Osteoblast (primary cell): ENCODE results near the gene ETFA. TPM values are rescaled to one million over a fixed set of nuclear protein-coding genes. Genes with fewer than 3 reads are reported as not detected.
A peak's percentile ranks its signal among the peaks of the same experiment; 100 is the strongest.

ENCODE experiments used
- DNase-seq: peaks from one replicate; pipeline ENCODE4 v3.0.0; 2011; ENCODE audit warnings: low spot score, mixed read lengths; ENCODE audit not compliant: insufficient read length; ENCODE audit errors: missing footprints
- H2AFZ ChIP-seq: 2 replicates; pipeline ENCODE4 v1.6.0; 2011; ENCODE audit warnings: mild to moderate bottlenecking, low read length
- H3K27ac ChIP-seq: 2 replicates; pipeline ENCODE4 v1.5.1; 2011; ENCODE audit warnings: mild to moderate bottlenecking, low read depth, low read length, moderate library complexity
- H3K27me3 ChIP-seq: 2 replicates; pipeline ENCODE4 v1.6.0; 2012; ENCODE audit warnings: mild to moderate bottlenecking, control low read depth, inconsistent platforms, low read length, moderate library complexity; ENCODE audit not compliant: insufficient read depth
- H3K36me3 ChIP-seq: 2 replicates; pipeline ENCODE4 v1.5.1; 2011; ENCODE audit warnings: mild to moderate bottlenecking, low read length, control low read depth, moderate library complexity; ENCODE audit not compliant: insufficient read depth
- H3K4me1 ChIP-seq: 2 replicates; pipeline ENCODE4 v1.5.1; 2011; ENCODE audit warnings: mild to moderate bottlenecking, low read length, control low read depth, moderate library complexity; ENCODE audit not compliant: insufficient read depth
- H3K4me2 ChIP-seq: 2 replicates; pipeline ENCODE4 v1.6.0; 2011; ENCODE audit warnings: mild to moderate bottlenecking, low read length; ENCODE audit not compliant: insufficient read depth
- H3K4me3 ChIP-seq: fragments of 200-600 bp; sonication (generic); 3 replicates; pipeline ENCODE4 v1.5.1; 2012; ENCODE audit warnings: mild to moderate bottlenecking, low read length, inconsistent platforms; ENCODE audit not compliant: insufficient read depth
- H3K79me2 ChIP-seq: 2 replicates; pipeline ENCODE4 v1.6.0; 2012; ENCODE audit warnings: mild to moderate bottlenecking, low read length, control low read depth, inconsistent platforms; ENCODE audit not compliant: insufficient read depth
- H3K9me3 ChIP-seq: 2 replicates; pipeline ENCODE4 v1.5.1; 2011; ENCODE audit warnings: low read depth, low read length, control low read depth
- H4K20me1 ChIP-seq: 2 replicates; pipeline ENCODE4 v1.6.0; 2012; ENCODE audit warnings: mild to moderate bottlenecking, low read length, control low read depth; ENCODE audit not compliant: insufficient read depth
- total RNA-seq: library from RNA; depleted of rRNA; stranded (reverse); fragments of >200 nt; gene quantifications from 2 replicates; pipeline ENCODE4 v1.2.3, GENCODE V29; 2012
- TF ChIP-seq, protein P1 (sequence below): IDR thresholded peaks from 2 replicates; pipeline ENCODE4 v1.5.1; 2011; ENCODE audit warnings: mild to moderate bottlenecking, low read depth, low read length, moderate library complexity; ENCODE audit errors: extremely low read depth

The ETFA gene
- total RNA-seq, 1 donor: 85.0 TPM

DNA sequence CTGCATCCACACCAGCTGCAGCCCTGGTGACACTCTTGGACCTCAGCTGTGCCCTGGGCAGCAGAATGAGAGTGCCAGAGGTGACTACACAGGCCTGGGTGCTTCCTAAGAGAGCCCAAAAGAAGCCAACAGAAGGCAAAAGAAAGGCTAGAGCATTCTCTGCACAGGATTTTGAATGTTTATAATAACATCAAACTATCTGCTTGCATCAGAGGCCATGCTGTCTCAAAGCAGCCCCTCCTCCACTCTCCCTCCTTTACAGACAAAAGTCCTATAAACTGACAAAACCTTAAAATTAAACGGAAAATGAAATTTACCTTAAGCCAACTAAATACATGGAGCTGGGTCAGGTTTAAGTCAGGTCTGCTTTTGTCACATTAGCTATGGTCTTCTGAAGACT is 95.6 kb downstream of the ETFA start:
- DNase-seq: no peak
- H4K20me1 ChIP-seq: peaks cover 13% of the 10 kb centered on the region
- no peaks in the 10 kb centered on the region for H3K79me2 ChIP-seq
- H3K9me3 ChIP-seq: no peaks in the 10 kb centered on the region
- H3K27ac ChIP-seq: no peak overlapping the region
- peaks cover 7% of the 10 kb centered on the region for H3K4me1 ChIP-seq
- TF ChIP-seq, protein P1, sequence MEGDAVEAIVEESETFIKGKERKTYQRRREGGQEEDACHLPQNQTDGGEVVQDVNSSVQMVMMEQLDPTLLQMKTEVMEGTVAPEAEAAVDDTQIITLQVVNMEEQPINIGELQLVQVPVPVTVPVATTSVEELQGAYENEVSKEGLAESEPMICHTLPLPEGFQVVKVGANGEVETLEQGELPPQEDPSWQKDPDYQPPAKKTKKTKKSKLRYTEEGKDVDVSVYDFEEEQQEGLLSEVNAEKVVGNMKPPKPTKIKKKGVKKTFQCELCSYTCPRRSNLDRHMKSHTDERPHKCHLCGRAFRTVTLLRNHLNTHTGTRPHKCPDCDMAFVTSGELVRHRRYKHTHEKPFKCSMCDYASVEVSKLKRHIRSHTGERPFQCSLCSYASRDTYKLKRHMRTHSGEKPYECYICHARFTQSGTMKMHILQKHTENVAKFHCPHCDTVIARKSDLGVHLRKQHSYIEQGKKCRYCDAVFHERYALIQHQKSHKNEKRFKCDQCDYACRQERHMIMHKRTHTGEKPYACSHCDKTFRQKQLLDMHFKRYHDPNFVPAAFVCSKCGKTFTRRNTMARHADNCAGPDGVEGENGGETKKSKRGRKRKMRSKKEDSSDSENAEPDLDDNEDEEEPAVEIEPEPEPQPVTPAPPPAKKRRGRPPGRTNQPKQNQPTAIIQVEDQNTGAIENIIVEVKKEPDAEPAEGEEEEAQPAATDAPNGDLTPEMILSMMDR: no peak
- no peak overlapping the region for H3K4me2 ChIP-seq
- H3K4me3 ChIP-seq: no peak overlapping the region
- no peak overlapping the region for H2AFZ ChIP-seq
- H3K36me3 ChIP-seq: peaks cover 30% of the 10 kb centered on the region
- H3K27me3 ChIP-seq: no peaks in the 10 kb centered on the region

DNA sequence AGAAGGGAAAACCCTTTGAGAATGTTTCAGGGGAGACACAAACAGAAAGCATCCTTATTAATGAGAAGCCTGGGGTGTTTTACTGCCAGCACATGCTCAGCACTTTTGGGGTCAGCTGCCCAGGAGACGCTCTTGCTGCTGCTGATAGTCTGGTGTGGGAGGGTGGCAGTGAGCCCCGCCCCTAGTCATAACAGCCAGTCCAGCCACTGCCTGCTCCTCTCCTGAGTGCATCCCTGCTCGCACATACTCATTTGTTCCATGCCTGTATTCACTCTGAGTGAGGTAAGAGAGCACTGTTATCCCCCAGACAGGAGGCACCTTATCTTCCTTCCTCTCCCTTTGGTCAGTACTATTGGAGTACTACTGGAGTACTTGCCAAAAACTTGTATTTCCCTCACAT is 101.3 kb downstream of the ETFA start:
- TF ChIP-seq, protein P1: no peak
- no peak overlapping the region for H3K4me2 ChIP-seq
- H3K27ac ChIP-seq: no peak overlapping the region
- no peak overlapping the region for H3K4me3 ChIP-seq
- no peaks in the 10 kb centered on the region for H3K4me1 ChIP-seq
- peaks cover 2% of the 10 kb centered on the region for H4K20me1 ChIP-seq
- H3K9me3 ChIP-seq: no peaks in the 10 kb centered on the region
- no peaks in the 10 kb centered on the region for H3K27me3 ChIP-seq
- no peaks in the 10 kb centered on the region for H3K79me2 ChIP-seq
- no peak overlapping the region for H2AFZ ChIP-seq
- peaks cover 22% of the 10 kb centered on the region for H3K36me3 ChIP-seq
- no peak for DNase-seq

DNA sequence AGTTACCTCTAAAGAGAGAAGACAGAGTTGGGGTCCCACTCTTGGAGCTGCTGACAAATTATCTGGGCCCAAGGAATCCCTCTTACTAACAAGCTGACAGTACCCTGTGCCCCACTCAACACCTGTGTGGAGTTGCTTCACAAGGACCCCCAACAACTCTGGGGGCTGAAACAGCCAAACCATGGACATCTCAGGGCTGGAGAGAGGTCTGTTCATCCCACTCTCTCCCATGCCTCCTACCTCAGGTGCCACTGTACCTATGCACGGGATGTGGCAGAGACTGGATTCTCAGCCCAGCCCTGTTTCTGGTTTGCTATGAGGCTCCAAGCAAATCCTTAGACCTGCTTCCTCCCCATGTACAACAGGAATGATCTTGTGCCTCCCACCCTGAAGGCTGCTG is 101.7 kb downstream of the ETFA start:
- H3K36me3 ChIP-seq: peaks cover 19% of the 10 kb centered on the region
- TF ChIP-seq, protein P1: no peak

DNA sequence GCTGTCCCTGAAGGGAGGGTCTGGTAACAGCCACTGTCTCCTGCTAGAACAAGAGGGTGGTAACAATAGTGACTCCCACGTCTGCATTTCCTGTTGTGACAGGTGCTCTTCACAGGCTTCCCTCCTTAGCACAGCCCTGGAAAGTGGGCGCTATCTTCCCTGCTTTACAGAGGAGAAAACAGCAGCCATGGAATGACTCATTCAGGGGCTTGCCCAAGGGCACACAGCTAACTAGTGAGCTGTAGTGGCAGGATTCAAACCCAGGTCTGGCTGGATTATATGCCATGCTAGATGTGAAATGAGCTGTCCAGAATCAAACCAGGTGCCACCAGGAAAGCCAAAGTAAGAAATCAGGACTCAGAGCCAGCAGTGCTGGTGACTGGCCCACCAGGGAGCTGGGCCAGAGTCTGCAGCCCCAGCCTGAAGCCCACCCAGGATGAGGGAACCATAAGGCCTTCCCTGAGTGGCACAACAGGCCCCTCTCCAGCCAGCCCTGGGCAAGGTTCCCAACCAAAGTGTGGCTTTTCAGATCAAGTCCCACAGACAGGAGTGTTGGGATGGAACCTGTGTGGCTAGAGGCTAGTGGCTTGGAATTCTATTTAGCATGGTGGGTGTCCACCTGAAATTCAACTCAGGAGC is 102.4 kb downstream of the ETFA start:
- no peak overlapping the region for H3K4me3 ChIP-seq
- H3K4me1 ChIP-seq: no peaks in the 10 kb centered on the region
- no peaks in the 10 kb centered on the region for H3K79me2 ChIP-seq
- peaks cover 12% of the 10 kb centered on the region for H3K36me3 ChIP-seq
- no peak overlapping the region for H2AFZ ChIP-seq
- H3K9me3 ChIP-seq: no peaks in the 10 kb centered on the region
- H3K27me3 ChIP-seq: no peaks in the 10 kb centered on the region
- TF ChIP-seq, protein P1: no peak
- H3K4me2 ChIP-seq: no peak overlapping the region
- no peak for DNase-seq
- H4K20me1 ChIP-seq: peaks cover 2% of the 10 kb centered on the region
- H3K27ac ChIP-seq: no peak overlapping the region

More for the DNA sequence above, 101.7 kb downstream of the ETFA start:
- no peaks in the 10 kb centered on the region for H3K9me3 ChIP-seq
- H4K20me1 ChIP-seq: peaks cover 2% of the 10 kb centered on the region
- H3K4me1 ChIP-seq: no peaks in the 10 kb centered on the region
- no peak overlapping the region for H2AFZ ChIP-seq
- no peaks in the 10 kb centered on the region for H3K79me2 ChIP-seq
- no peak overlapping the region for H3K4me2 ChIP-seq
- H3K27ac ChIP-seq: no peak overlapping the region
- peak; percentile 78 for DNase-seq
- no peak overlapping the region for H3K4me3 ChIP-seq
- H3K27me3 ChIP-seq: no peaks in the 10 kb centered on the region
